HFF-Myc (cell line): ENCODE results near the gene ZNF865.
A peak's percentile ranks its signal among the peaks of the same experiment; 100 is the strongest.
"Not testable (repeated sequence)": the region's sequence is repeated elsewhere in the genome, so short reads cannot be mapped to it uniquely, and the experiment has no call there.

Experiments
- DNase-seq: peaks from one replicate; pipeline ENCODE4 v3.0.0-alpha.2; 2011; ENCODE audit warnings: low read depth; ENCODE audit errors: extremely low read depth
- H3K4me3 ChIP-seq: replicated peaks from 2 replicates; pipeline ENCODE4 v1.5.1; 2011; ENCODE audit warnings: low read depth, mild to moderate bottlenecking, control low read depth, low read length
- CTCF ChIP-seq: IDR thresholded peaks from 2 replicates; pipeline ENCODE4 v1.5.1; 2012; ENCODE audit warnings: mild to moderate bottlenecking, low read depth, low read length, control low read depth; ENCODE audit errors: missing control alignments

The ZNF865 gene

GRCh38 chr19:55581145-55581822 is 24.2 kb upstream of the ZNF865 start:
- no peak for TF ChIP-seq CTCF
- peak overlapping the region; percentile 76 for H3K4me3 ChIP-seq
- no peak for DNase-seq

- TF ChIP-seq CTCF = no peak
- H3K4me3 ChIP-seq = no peak overlapping the region
- no peak for DNase-seq
Observed at GRCh38 chr19:55581823-55582223, 23.6 kb upstream of the ZNF865 start.

DNA sequence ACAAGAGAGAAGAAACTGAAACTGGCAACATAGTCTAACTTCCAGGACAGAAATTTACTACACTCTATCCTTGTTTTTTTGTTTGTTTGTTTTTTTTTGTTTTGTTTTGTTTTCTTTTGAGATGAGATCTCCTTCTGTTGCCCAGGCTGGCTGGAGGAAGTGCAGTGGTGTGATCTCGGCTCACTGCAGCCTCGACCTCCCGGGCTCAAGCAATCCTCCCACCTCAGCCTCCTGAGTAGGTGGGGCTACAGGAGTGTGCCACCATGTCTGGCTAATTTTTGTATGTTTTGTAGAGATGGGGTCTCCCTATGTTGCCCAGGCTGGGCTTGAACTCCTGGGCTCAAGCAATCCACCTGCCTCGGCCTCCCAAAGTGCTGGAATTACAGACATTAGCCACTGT is 23.2 kb upstream of the ZNF865 start:
- DNase-seq, H3K4me3 ChIP-seq: not testable (repeated sequence)

GRCh38 chr19:55583897-55584296 is 21.6 kb upstream of the ZNF865 start:
- DNase-seq, H3K4me3 ChIP-seq: not testable (repeated sequence)

- no peak for TF ChIP-seq CTCF
- no peak overlapping the region for H3K4me3 ChIP-seq
- no peak for DNase-seq
Observed at GRCh38 chr19:55584871-55585270, 20.6 kb upstream of the ZNF865 start.

DNA sequence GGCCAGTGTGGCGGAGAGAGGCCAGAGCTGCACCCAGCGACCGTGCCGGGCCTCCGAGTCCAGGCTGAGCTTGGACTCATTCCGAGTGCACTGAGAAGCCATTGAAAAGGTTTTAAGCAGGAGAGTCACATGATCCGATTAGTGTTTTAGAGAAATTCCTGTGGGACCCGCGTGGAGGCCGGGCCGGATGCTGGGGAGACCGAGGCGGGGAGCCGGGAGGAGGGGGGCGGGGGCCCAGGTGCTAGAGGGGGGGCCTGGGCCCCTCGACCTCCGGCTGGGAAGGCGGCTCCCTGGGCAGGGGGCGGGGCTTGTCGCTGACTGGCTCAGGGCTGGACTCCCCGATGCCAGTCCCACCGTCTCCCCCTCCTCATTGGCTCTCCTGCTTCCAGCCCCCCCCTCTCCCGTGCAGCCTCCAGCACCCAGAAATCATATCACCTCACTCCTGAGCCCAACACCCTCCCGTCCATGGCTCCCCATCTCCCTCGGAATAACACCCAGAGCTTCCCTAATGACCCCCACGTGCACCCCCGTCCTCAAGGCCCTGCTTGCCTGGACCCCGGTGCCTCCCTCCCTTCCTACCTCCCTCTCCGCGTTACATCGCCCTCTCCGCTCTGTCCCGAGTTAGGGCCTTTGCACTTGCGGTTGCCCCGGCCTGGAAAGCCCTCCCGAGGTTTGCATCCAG is 19.6 kb upstream of the ZNF865 start:
- TF ChIP-seq CTCF = no peak
- peak overlapping the region; percentile 31 for H3K4me3 ChIP-seq
- no peak for DNase-seq

DNA sequence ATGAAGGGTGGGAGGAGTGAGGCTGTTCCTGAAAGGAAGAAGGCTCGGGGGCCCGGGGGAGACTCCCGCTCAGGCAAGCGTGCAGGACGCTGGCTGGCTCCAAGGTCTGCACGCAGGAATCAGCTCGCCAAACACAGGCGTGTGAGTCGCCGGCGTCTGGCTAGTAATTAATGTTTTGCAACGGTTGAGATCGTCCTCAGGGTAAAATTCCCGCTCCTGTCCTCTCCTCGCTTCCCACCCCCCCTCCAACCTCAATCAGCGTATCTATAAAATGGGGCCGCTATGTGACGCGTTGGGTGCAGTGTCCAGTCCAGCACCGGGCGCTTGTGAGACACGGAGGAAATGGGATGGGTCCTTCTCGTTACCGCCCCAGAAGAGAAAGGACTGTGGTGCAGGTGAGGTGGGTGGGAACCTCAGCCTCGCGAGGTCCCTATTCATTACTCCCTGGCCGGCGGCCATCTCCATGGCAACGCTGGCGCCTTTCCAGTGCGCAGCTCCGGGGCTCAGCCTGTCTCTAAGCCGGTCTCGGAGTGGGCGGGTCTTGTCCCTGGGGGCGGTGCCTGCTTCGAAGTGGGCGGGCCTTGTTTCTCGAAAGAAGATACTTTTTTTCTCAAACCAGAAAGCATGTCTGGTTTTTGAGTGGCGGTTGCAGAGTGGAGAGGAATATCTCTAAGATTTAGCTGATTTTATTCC is 18.3 kb upstream of the ZNF865 start:
- TF ChIP-seq CTCF = no peak
- H3K4me3 ChIP-seq = peak overlapping the region; percentile 40
- DNase-seq = peak; percentile 61
